Raji (cell line): ENCODE measurements around the gene TMEM63B.

ENCODE experiments used
- POLR2A ChIP-seq: IDR thresholded peaks from 2 replicates; pipeline ENCODE4 v1.6.1; 2011; ENCODE audit warnings: low read depth, low read length, control low read depth; ENCODE audit not compliant: insufficient read depth

The TMEM63B gene

DNA sequence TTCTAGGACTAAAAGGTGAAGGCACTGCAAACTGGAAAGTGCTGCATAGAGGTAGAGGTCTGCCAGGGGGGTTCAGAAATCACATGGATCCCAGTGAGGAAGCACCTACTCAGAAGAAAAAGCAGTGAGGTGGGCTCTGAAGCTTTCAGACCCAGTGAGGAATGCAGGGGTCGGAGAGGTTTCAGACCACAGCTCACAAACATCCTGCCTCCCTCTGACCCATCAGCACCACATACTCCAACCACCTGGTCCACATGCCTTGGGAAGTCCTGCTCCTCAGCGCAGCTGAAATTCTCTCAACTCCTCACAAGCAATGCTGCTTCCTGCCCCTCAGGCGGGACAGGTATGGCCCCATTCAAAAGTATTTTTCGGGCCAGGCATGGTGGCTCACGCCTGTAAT lies 20.3 kb upstream of the TMEM63B start:
- TF ChIP-seq POLR2A: no peak

DNA sequence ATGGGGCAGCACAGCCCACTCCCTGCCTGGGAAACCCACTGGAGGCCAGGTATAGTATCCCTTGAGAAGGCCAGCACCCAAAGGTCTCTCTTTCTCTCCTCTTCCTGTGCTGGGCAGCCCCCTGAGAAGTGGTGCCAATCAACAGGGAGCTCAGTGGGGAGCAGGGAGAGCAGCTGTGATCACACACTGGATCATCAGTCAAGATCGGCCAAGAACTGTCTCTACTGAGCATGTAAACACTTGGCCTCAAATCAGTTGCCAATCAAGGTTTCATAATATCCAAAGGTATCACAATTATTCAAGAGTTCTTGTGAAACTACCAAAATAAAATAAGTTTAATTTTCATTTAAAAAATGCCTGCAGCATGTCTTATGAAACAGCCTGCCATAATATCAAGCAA lies 18.9 kb upstream of the TMEM63B start:
- TF ChIP-seq POLR2A: no peak

DNA sequence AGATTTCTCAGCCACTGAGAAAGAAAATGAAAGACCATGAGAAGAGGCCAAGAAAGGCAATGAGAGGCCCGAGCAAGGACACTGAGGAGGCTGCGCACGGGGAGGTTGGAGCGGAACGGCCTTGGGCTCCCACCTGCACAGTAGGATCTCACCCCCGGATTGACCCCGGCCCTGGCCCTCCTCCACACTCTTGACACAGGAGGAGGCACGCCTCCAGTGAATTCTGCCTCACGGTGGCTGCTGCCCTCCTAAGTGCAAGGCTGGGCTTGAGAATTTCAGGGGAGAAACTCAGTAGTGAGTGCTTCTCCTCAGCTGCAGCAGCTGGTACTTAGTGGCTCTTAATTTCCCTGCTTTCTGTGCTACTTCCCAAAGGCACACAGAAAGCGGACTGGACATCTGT lies 18.1 kb upstream of the TMEM63B start:
- no peak for TF ChIP-seq POLR2A

DNA sequence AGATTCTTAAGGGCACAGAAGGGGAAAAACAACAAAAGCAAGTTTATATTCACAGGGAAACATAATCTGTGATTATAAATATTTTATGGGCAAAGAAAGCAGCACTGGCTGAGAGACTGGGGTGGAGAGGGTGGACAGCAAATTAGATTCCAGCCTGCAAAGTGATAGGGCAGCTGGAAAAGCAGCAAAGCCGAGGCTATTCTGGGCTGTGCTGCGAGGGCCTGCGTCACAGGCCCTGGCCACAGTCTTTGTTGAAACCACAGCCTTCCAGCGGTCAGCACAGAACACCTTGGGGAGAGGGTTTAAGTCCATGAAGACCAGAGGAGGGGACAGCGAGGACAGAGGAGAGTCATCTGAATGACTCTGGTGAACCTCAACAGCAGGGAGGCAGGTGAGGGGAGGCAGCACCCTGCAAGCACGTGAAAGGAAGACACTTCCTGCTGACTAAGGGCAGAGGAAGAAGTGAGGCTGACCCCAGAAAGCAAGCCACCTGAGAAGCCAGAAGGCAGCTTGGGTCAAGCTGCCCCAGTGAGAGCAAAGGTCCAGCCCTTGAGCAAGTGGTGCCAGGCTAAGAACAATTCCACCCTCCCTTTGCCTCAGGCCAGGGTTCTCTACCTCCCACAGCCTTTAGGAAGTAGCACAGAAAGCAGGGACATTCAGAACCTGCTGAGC lies 17.2 kb upstream of the TMEM63B start:
- TF ChIP-seq POLR2A: no peak

DNA sequence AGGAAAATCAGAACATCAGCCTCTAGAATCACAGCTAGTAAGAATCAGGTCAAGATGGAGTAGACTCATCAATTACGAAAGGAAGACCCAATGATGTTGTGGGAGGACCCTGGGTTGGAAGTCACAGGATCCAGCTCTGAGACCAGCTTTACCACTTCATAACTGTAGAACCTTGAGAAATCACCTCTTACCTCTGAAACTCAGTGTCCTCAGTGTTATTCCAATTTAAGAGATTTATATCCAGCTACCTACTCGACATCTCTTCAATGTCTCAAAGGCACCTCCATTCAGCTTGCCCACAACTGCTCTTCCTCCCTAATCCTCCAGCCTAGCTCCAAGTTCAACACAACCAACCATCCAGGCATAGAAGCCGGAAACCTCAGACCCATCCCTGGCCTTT lies 16.4 kb upstream of the TMEM63B start:
- no peak for TF ChIP-seq POLR2A

DNA sequence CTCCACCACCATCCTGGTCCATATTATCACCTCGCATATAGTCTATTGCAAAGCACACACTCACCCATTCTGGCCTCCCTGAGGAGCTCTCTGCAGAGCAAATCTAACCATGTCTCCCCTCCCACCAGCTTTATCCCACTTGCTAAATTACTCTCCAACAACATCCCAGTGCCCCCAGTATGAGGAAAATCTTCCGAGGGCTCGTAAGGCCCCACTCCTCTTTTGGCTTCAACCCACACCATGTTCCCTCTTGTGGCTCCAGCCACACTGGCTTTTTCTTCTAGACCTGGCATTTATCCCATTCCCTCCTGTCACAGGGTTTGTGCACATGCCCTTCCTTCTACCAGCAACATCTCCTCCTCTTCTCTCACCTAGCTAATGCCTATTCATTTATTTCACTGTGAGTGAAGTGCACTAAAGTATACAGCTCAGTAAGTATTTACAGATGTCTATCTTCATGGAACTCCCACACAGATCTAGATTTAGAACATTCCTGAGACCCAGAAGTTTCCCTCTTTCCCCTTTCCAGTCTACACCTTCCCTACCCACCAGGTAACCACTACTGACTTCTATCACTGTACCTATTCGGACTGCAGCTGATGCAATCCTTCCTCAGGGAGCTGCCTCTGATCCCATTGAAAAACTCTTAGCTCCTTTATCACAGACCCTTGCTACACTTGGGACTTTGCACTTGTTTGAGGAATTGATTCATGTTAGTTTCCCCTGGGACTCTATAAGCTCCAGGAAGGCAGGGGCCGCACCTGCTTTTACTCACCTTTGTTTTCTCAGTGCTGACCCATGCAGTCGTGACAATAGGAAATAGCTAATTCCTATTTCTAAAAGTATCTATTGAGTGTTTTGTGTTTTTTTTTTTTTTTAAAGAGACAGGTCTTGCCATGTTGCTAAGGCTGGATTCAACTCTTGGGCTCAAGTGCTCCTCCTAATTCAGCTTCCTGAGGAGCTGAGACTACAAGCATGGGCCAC lies 15.6 kb upstream of the TMEM63B start:
- TF ChIP-seq POLR2A: no peak

DNA sequence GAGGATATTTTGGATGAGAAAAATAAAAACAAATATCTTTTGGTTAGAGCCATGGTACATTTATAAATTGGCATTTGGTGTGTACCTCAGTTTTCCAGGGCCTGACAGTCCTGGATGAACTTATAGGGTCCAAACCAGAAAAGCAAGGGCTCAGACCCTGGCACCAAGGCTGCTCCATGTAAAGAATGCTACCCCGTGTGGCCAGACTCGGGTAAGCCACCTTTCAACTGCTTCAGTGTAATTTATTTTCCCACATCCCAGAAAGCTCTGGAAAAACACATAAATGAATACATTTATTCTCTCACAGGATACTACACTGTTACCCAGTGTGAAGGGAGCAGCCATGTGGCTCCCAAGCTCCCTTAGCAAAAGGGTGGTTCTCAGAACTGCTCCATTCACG lies 13.9 kb upstream of the TMEM63B start:
- TF ChIP-seq POLR2A: no peak

DNA sequence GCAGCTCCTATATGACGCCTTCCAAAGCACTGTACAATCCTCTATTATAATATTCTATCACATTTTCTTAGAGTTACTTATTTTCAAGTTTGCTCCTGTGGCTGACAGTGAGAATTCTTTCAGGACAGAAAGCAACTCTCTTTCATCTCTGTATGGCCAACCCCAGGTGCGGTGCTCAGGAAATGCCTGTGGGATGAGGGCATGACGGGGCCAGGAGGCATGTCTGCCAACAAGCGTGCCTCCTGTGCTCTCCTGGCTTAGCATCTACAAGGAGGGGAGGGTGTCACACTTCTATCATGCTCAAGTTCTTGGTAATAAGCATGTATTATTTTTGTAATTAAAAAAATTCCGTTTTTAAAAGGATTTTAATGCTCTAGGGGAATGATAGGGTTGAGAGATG lies 11.5 kb upstream of the TMEM63B start:
- TF ChIP-seq POLR2A: no peak

DNA sequence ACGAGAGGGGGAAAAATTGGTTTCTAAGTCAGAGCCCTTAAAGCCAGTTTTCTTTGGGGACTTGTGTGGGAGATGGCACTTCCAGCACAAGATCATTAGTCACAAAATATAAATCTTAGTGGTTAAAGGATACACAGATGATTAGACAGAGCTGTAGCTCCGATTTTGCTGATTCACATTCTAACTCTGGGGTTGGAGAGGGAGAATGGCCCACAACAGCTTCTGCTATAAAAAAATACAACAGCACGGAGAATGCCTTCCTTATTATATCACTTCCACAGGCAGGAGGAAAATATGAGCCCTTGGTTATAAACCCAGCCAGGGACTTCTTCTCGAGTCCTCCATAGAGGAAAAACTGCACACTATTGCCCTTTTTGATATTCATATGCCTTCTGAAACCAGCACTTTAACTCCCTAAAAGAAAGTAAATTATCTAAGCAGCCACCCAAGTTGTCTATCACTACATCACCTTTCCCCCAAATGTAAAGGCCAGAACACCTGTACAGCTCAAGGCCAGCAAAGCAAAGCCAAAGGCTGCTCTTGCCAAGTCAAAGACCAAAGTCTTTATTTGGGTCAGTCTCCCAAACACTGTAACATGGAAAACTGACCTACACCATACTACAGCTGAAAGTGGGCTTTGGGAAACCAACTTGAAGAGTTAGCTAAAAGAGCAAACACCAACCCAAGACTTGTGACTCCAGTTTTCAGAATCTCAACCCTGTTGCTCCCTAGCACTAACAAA lies 10.5 kb upstream of the TMEM63B start:
- no peak for TF ChIP-seq POLR2A

DNA sequence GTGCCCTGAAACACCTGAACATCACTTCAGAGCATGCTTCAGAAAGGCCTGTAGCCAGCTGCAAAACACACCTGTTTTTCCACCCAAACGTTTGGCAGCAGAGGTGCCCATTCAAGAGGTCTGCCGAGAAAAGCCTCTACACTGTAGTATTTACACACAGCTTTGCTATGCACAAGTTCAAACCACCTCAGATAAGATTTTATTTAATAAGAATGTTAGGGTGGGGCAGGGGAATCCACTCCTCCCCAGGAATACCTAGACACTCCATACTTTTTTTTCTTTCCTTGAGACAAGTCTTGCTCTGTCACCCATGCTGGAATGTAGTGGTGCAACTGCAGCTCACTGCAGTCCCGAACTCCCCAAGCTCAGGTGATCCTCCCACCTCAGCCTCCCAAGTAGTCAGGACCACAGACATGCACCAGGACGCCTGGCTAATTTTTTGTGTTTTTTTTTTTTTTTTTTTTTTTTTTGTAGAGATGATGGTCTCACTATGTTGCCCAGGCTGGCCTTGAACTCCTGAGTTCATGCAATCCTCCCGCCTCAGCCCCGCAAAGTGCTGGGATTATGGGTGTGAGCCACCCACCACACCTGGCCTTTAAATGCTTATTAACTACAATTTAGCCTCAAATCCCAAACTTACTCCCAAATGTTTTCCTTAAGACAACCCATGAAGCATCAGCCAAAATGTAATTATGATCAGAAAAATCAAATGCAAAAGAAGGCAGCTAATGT lies 9.8 kb upstream of the TMEM63B start:
- no peak for TF ChIP-seq POLR2A

DNA sequence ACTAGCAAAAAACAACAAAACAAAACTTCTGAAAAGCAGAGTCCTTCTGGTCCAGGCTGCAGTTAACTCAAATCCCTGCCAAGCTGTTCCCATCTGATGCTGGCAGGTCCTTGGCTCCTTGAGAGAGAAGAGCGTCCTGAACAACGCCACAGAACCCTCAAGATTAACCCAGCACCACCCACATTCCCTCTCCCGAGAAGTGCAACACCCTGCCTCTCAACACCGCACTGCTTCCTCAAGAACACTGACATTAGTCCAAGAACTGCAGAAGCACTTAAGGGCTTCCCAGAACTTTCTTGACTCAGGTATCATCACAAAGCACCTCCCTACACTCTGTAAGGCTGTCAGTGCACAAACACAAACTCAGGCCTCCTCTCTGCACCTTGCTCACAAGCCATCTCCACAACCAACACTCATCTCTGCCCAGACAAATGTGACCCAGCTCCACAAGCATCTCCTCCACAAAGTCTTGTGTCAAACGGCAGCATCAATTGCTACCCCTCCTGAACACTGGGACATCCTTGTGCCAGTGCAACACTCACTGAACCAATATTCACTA lies 7.6 kb upstream of the TMEM63B start:
- no peak for TF ChIP-seq POLR2A

DNA sequence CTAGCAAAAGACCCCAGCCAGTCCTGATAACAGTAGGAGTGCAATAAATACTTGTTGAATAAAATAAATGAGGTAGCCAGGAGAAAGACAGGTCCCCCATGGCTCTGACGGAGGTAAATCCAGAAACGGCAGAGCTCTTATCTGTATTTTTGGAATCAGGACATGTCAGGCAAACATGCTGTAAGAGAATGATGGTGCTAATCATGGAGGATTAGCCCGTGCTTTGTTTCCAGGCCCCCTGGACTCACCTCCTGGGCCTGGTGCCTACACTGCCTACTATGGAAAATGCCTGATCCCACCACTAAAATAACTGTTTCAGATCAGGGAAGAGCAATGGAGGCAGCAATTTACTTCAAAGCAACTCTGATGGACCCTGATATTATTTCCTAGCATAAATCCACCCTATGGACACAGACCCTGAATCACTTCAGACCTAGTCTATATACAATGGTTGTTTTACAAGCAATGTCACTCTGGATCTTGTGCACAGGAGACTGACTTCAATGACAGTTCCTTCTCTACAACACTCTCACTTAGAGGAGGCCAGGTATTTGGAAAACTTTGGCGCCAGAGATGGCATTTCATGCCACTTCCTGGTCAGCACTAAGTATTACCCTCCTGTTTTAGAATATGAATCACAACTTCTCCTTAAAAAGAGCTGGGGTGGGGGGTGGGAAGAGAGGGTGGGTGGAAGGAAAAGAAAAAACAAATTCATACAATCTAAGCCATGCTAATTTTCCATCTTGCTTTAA lies 6.5 kb upstream of the TMEM63B start:
- no peak for TF ChIP-seq POLR2A

DNA sequence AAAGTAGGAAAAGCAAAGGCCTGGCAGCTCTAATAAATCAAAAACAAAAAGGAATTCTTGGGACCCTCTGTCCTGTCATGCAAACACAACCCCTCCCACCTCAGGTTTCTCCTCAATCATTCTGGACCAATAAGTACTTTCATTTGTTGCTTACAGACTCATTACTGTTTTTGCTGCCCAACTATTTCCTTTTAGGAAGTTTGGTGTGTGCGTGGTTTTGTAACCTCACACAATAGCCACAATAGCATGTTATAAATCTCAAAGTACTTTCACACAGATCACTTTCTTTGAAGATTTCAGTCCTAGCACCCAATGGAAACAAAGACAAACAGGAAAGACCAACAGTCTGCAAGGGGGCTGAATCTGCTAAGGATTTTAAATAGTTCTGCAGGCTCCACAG lies 4.6 kb upstream of the TMEM63B start:
- TF ChIP-seq POLR2A: no peak

DNA sequence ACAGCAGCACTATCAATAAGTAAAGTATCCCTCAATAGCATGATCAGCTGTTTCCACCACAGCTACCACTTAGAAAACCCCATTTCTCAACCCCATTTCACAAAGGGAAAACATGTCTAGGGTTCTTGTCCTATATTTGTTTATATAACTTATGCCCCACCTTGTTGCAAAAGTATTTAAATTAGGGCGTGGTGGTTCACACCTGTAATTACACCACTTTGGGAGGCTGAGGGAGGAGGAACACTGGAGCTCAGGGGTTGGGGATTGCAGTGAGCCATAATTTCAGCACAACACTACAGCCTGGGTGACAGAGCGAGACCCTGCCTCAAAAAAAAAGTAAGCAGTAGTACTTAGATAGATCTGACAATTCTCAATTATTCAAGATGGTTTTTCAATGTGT lies 3.8 kb upstream of the TMEM63B start:
- TF ChIP-seq POLR2A: no peak
